ENCODE measurements around the gene CST1.

Gene CST1

GRCh38 chr20:23702021-23702420 is 48.7 kb downstream of the CST1 start:
- TF ChIP-seq CTCF (IDR thresholded peaks at IDR 0.05; ENCODE audit: low read depth, low read length), result no peak
- no peaks in the 10 kb centered on the region for H3K9me3 ChIP-seq (ENCODE audit: severe bottlenecking)
- no peak for DNase-seq

GRCh38 chr20:23700931-23701330 is 49.8 kb downstream of the CST1 start:
- no peak for DNase-seq
- H3K27ac ChIP-seq, result no peak overlapping the region
- no peak for TF ChIP-seq CTCF (IDR thresholded peaks at IDR 0.05; ENCODE audit: low read depth, low read length)
- no peak overlapping the region for H3K4me3 ChIP-seq (ENCODE audit: low read depth, low read length)
- no peaks in the 10 kb centered on the region for H3K36me3 ChIP-seq
- H3K27me3 ChIP-seq (ENCODE audit: insufficient read depth, low read depth, severe bottlenecking), result no peaks in the 10 kb centered on the region
- no peaks in the 10 kb centered on the region for H3K9me3 ChIP-seq (ENCODE audit: severe bottlenecking)

More at GRCh38 chr20:23702021-23702420, 48.7 kb downstream of the CST1 start:
- Histone ChIP-seq H3K27ac (no peak overlapping the region), H3K4me3 (ENCODE audit: low read depth, low read length) (no peak overlapping the region), H3K27me3 (ENCODE audit: insufficient read depth, low read depth, severe bottlenecking) (no peaks in the 10 kb centered on the region), H3K36me3 (no peaks in the 10 kb centered on the region)

GRCh38 chr20:23697947-23698346 is 52.8 kb downstream of the CST1 start:
- Histone ChIP-seq H3K27ac (peak overlapping the region; percentile 39), H3K9me3 (ENCODE audit: severe bottlenecking) (no peaks in the 10 kb centered on the region), H3K4me3 (ENCODE audit: low read depth, low read length) (no peak overlapping the region), H3K36me3 (no peaks in the 10 kb centered on the region), H3K27me3 (ENCODE audit: insufficient read depth, low read depth, severe bottlenecking) (no peaks in the 10 kb centered on the region)
- no peak for DNase-seq
- TF ChIP-seq CTCF (IDR thresholded peaks at IDR 0.05; ENCODE audit: low read depth, low read length), result no peak

All from WERI-Rb-1 (cell line).